Measurements from ENCODE around the gene PIP5K1C.
"Not testable (repeated sequence)": the region's sequence is repeated elsewhere in the genome, so short reads cannot be mapped to it uniquely, and the experiment has no call there.

PIP5K1C gene

DNA sequence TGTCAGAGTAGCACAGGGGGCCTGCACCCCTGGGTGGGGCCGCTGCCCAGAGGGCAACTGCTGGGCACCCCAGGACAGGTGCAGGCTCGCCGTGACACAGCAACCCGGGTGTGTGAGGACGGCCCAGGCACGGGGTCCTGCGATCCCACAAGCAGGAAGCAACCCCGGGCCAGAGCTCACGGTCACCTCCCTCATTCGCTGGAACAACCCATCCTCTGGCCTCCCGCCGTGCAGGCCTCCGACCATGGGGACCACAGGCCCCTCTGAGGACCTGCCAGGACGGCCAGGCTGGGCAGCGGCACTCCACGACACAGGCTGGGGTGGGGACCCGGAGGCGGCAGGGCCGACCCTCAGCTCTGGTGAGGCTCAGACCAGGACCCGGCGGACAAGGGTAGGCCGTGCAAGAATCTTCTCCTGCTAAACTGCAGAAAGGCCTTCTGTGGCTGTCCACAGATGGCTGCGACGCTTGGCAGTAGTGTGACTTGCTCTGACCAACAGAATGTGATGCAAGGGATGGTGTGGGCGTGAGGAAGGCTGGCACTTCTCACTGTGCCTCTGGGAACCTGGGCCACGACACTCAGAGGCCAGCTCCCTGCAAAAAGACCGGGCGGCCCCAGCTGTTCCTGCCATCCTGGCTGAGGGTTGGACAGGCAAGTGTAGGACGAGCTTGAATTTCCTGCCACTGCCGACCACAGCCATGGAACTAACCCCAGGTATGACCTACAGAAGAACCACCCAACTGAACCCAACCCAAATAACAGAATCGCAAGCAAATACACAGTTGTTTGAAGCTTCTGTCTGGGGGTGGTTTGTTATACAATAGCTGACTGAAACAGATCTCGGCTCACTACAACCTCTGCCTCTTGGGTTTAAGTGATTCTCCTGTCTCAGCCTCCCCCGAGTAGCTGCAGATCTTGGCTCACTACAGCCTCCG is 26.5 kb downstream of the PIP5K1C start:
- DNase-seq, result no peak

DNA sequence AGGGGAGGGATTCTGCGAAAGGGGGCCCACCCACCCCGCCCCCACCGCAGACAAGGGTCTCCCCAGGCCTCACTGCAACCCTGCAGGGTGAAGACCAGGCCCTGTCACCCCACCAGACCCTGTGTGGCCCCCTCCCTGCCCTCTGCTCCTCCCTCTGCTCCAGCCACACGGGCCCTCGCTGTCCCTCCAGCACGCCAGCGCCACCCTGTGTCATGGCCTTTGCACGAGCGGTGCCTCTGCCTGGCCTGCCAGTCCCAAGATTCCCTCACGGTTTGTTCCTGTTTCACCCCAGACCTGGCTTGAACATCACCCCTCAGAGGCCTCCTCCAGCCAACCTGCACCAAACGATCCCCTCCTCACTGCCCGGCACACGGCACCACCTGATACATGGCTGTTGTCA is 27.3 kb downstream of the PIP5K1C start:
- DNase-seq, result no peak

- DNase-seq, result no peak
These were observed 27.7 kb downstream of the PIP5K1C start for GRCh38 chr19:3672575-3672948.

- no peak for DNase-seq
These were observed 28.3 kb downstream of the PIP5K1C start for GRCh38 chr19:3671680-3672574.

- no peak for DNase-seq
These were observed 29.2 kb downstream of the PIP5K1C start for GRCh38 chr19:3670796-3671679.

GRCh38 chr19:3669947-3670795 is 30.1 kb downstream of the PIP5K1C start:
- DNase-seq, result no peak

DNA sequence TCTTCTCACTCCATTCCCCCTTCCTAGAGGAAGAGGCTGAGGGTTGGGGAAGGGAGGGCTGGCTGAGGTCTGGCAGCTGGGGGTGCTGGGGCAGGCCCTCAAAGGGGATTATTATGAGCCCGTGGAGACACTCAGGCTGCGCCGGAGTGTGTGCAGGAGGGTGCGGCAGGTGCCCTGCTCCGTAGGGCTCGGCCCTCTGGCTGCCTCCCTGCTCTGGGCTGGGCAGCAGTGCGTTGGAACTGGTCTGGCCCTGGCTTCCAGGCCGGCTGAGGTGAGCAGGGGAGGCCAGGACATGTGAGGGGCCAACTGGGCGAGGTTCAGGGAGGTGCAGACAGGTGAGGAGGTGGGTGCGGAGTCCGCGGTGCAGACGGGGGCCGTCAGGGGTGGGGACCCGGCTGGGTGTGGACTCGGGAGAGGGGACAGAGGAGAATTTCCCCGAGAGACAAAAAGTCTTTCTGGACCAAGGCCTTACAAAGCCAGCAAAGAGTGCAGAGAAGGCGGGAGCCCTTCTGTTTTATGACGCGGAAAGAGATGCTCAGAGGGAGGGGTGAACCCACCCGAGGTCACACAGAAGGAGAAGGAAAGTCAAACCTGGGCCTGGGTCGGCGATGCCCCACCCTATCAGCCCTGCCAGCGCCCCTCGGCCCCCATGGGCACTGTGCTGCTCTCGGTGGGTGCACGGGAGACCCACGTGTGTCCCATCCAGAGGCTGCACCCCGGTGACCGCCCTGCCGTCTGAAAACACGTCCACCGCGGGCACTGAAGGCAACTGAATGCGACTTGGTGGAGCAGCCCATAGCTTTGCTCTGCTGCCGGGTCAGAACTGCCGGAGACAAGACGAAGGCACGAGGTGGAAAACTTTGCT is 31.0 kb downstream of the PIP5K1C start:
- no peak for DNase-seq

DNA sequence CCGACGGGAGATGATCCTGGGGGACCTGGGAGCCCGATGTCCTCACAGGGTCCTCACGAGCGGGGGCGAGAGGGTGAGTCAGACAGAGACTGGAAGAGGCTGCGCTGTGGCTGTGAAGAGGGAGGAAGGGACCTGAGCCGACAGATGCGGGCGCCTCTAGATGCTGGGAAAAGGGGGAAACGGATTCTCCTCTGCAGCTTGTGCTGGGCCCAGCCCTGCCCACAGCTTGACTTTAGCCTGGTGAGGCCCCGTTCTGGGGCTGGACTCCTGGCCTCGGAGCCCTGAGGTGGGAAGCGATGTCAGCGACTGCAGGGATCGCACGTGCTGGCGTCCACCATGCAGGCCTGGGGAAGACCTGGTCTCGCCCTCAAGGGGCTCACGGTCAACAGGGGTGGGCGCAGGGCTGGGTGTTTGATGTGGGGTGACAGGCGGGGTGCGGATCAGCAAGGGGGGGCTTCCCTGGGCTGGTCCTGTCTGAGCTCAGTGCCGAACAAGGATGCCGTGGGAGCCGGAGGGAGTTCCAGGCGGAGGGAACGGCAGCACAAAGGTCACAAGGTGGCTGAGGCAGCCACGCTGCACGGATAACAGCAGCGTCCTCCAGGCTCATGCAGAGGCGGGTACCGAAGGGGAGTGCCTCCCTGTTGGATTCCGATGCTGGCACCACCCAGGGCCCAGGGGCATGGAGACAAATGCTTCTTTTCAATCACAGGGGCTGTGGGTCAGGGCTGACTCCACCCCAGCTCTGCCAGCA is 31.8 kb downstream of the PIP5K1C start:
- no peak for DNase-seq

- DNase-seq, result no peak
These were observed 32.5 kb downstream of the PIP5K1C start for GRCh38 chr19:3667766-3668165.

GRCh38 chr19:3667037-3667638 is 33.1 kb downstream of the PIP5K1C start:
- no peak for DNase-seq

DNA sequence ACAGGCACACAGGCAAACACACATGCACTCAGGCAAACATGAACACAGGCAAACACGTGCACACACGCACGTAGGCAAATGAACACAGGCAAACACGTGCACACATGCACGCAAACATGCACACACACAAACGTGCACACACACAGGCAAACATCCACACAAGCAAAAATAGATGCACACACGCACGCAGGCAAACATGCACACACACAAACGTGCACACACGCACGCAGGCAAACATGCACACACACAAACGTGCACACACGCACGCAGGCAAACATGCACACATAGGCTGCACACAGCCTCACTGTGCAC is 33.8 kb downstream of the PIP5K1C start:
- not testable (repeated sequence) for DNase-seq

- DNase-seq, result peak; percentile 56
These were observed 34.4 kb downstream of the PIP5K1C start for GRCh38 chr19:3665681-3666544.

DNA sequence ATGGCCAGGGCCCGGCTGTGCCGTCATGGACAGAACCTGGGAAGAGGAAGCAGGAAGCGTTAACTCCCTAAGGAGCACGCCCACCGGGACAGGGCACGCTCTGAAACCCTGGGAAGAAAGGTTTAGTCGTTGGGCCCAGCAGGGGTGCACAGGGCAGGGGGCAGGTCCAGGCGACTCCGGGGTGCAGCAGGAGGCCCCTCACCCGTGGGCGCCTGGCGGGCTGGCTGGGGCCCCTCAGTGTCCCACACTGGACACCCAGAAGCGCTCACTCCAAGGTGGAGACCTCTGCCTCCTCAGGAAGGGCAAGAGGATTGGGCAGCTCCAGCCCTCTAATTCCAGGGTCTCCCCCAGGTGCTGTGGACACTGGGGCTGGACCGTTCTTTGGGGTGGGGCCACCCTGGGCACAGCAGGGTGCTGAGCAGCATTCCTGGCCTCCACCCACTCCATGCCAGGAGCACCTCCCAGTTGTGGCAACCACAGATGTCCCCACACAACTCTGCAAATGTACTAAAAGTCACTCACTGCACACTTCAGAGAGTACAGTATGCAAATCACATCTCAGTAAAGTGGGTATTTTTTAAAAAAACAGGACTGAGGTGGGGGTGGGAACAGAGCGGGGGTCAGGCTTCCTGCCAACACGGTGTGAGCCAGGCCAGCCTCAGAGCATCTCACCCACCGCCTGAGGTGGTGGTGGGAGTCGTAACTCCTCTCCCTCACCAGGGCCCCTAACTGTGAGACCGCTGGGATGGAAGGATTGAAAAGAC is 35.2 kb downstream of the PIP5K1C start:
- DNase-seq, result no peak

DNA sequence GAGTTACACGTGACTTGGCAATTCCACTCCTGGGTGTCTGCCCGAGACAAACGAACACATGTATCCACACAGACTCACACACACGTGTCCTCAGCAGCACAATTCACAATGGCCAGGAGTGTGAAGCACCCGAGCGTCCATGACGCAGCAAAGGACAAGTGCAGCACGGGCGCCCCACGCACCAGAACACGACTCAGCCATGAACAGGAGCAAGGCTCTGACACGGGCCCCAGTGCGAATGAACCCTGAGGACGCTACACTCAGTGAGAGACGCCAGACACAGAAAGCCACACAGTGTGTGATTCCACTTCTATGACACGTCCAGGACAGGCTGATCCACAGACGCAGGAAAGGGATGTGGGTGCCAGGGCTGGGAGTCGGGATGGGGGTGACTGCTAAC is 36.4 kb downstream of the PIP5K1C start:
- DNase-seq, result no peak

DNA sequence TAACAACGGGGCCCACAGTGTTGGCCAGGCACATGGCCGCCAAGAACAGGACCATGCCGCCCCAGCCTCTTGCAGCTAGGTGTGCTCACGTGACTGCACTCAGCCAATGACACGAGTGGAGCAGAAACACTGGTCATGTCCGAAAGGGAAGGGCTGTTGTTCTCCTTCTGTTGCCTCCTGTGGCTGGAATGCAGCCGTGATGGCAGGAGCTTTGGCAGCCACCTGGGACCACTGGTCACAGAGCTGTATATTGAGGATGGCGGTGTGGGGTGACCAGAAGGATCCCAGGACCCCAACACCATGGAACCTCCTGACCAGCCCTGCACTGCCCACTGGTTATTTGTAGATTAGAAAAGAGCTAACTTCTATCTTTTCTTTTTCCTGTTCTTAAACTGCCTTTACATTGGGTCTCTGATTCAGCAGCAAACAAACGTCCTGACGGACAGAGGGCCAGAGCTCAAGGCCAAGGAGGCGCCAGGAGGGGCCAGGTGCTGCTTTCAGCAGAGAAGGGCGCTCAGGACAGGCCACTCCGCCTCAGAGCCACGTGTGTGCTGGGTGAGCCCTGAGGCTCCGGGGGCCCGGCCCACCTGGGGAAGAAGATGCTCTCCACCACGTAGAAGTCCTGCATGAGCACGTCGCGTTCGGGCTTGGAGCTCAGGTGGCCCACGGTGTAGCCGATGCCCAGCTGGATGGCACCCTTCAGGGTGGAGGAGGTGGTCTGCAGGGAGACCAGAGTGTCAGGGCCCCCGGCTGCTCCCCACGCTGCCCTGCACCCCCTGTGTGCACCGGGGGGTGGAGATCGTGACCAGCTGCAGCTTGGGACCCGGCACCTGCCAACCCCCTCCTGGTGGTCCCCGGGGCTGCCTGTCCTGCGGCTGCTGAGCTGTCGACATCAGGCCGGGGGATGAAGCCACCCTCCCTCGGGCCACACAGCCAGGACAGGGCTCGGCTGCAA is 38.7 kb downstream of the PIP5K1C start:
- no peak for DNase-seq

- no peak for DNase-seq
These were observed 39.6 kb downstream of the PIP5K1C start for GRCh38 chr19:3660493-3661219.
